Measurements from ENCODE around the gene GID8. TPM values are rescaled to one million over a fixed set of nuclear protein-coding genes. Genes with fewer than 3 reads are reported as not detected.

The GID8 gene
- total RNA-seq, 1 donor from 2014 or later: 69.2 TPM

GRCh38 chr20:62991863-62992262, 53.9 kb downstream of the GID8 start:
- Histone ChIP-seq H3K4me3 (ENCODE audit: low read depth, low read length) (no peak overlapping the region), H3K27me3 (ENCODE audit: control insufficient read depth, insufficient read depth, low read length) (peaks cover 9% of the 10 kb centered on the region), H3K36me3 (ENCODE audit: control insufficient read depth, insufficient read depth, low read length) (no peaks in the 10 kb centered on the region)
- FAIRE-seq (no peak), DNase-seq (ENCODE audit: low read depth) (no peak)
- TF ChIP-seq CTCF (IDR thresholded peaks at IDR 0.05; ENCODE audit: insufficient read depth, low read length, severe bottlenecking): no peak

- TF ChIP-seq CTCF (IDR thresholded peaks at IDR 0.05; ENCODE audit: insufficient read depth, low read length, severe bottlenecking): no peak
- no peaks in the 10 kb centered on the region for H3K36me3 ChIP-seq (ENCODE audit: control insufficient read depth, insufficient read depth, low read length)
- no peak overlapping the region for H3K4me3 ChIP-seq (ENCODE audit: low read depth, low read length)
- DNase-seq (ENCODE audit: low read depth): no peak
- H3K27me3 ChIP-seq (ENCODE audit: control insufficient read depth, insufficient read depth, low read length): peaks cover 13% of the 10 kb centered on the region
- no peak for FAIRE-seq
Measured at GRCh38 chr20:62993856-62994494, 56.0 kb downstream of the GID8 start.

GRCh38 chr20:62994869-62995281, 56.9 kb downstream of the GID8 start:
- no peak for TF ChIP-seq CTCF (IDR thresholded peaks at IDR 0.05; ENCODE audit: insufficient read depth, low read length, severe bottlenecking)
- DNase-seq (ENCODE audit: low read depth): no peak
- peaks cover 13% of the 10 kb centered on the region for H3K27me3 ChIP-seq (ENCODE audit: control insufficient read depth, insufficient read depth, low read length)
- H3K36me3 ChIP-seq (ENCODE audit: control insufficient read depth, insufficient read depth, low read length): no peaks in the 10 kb centered on the region
- no peak for FAIRE-seq
- no peak overlapping the region for H3K4me3 ChIP-seq (ENCODE audit: low read depth, low read length)

GRCh38 chr20:62995481-62995880, 57.5 kb downstream of the GID8 start:
- TF ChIP-seq CTCF (IDR thresholded peaks at IDR 0.05; ENCODE audit: insufficient read depth, low read length, severe bottlenecking): no peak
- H3K4me3 ChIP-seq (ENCODE audit: low read depth, low read length): no peak overlapping the region
- peaks cover 15% of the 10 kb centered on the region for H3K27me3 ChIP-seq (ENCODE audit: control insufficient read depth, insufficient read depth, low read length)
- FAIRE-seq (no peak), DNase-seq (ENCODE audit: low read depth) (no peak)
- no peaks in the 10 kb centered on the region for H3K36me3 ChIP-seq (ENCODE audit: control insufficient read depth, insufficient read depth, low read length)

GRCh38 chr20:62995898-62996595, 58.1 kb downstream of the GID8 start:
- no peak for FAIRE-seq
- no peaks in the 10 kb centered on the region for H3K36me3 ChIP-seq (ENCODE audit: control insufficient read depth, insufficient read depth, low read length)
- DNase-seq (ENCODE audit: low read depth): no peak
- no peak overlapping the region for H3K4me3 ChIP-seq (ENCODE audit: low read depth, low read length)
- TF ChIP-seq CTCF (IDR thresholded peaks at IDR 0.05; ENCODE audit: insufficient read depth, low read length, severe bottlenecking): no peak
- peaks cover 15% of the 10 kb centered on the region for H3K27me3 ChIP-seq (ENCODE audit: control insufficient read depth, insufficient read depth, low read length)

Data from bronchial epithelial cell (primary cell).